ENCODE data around the gene DPYSL4. TPM values are rescaled to one million over a fixed set of nuclear protein-coding genes. Genes with fewer than 3 reads are reported as not detected.

Gene DPYSL4
- total RNA-seq, 2 donors from 2014 or later = 4.1 to 22.6 TPM

GRCh38 chr10:132248455-132249225, 61.9 kb downstream of the DPYSL4 start:
- DNase-seq (ENCODE audit: low spot score) = no peak

GRCh38 chr10:132249226-132249724, 62.5 kb downstream of the DPYSL4 start:
- no peak overlapping the region for H3K4me3 ChIP-seq
- intact Hi-C loops (cut with DNase I) = no loop called here
- 93% methylated on average over 11 of the region's 11 CpGs for WGBS
- H3K4me1 ChIP-seq (replicated peaks) = no peaks in the 10 kb centered on the region
- H3K27me3 ChIP-seq (replicated peaks; ENCODE audit: insufficient read depth) = no peaks in the 10 kb centered on the region
- no peak for TF ChIP-seq POLR2A (IDR thresholded peaks at IDR 0.05)
- TF ChIP-seq, protein P1, sequence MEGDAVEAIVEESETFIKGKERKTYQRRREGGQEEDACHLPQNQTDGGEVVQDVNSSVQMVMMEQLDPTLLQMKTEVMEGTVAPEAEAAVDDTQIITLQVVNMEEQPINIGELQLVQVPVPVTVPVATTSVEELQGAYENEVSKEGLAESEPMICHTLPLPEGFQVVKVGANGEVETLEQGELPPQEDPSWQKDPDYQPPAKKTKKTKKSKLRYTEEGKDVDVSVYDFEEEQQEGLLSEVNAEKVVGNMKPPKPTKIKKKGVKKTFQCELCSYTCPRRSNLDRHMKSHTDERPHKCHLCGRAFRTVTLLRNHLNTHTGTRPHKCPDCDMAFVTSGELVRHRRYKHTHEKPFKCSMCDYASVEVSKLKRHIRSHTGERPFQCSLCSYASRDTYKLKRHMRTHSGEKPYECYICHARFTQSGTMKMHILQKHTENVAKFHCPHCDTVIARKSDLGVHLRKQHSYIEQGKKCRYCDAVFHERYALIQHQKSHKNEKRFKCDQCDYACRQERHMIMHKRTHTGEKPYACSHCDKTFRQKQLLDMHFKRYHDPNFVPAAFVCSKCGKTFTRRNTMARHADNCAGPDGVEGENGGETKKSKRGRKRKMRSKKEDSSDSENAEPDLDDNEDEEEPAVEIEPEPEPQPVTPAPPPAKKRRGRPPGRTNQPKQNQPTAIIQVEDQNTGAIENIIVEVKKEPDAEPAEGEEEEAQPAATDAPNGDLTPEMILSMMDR (IDR thresholded peaks at IDR 0.05) = no peak
- no peak for TF ChIP-seq POLR2AphosphoS5 (IDR thresholded peaks at IDR 0.05)
- H3K36me3 ChIP-seq = no peaks in the 10 kb centered on the region
- no peaks in the 10 kb centered on the region for H3K9me3 ChIP-seq
- no peak overlapping the region for H3K27ac ChIP-seq
- DNase-seq (ENCODE audit: low spot score) = no peak

More at GRCh38 chr10:132248455-132249225, 61.9 kb downstream of the DPYSL4 start:
- Histone ChIP-seq H3K4me3 (no peak overlapping the region), H3K4me1 (replicated peaks) (no peaks in the 10 kb centered on the region), H3K27ac (no peak overlapping the region), H3K36me3 (no peaks in the 10 kb centered on the region), H3K27me3 (replicated peaks; ENCODE audit: insufficient read depth) (no peaks in the 10 kb centered on the region), H3K9me3 (no peaks in the 10 kb centered on the region)
- intact Hi-C loops (cut with DNase I) = no loop called here
- TF ChIP-seq POLR2A (IDR thresholded peaks at IDR 0.05) (no peak), POLR2AphosphoS5 (IDR thresholded peaks at IDR 0.05) (no peak)
- TF ChIP-seq, protein P1 (IDR thresholded peaks at IDR 0.05) = no peak
- 69% methylated on average over 28 of the region's 38 CpGs for WGBS

DNA sequence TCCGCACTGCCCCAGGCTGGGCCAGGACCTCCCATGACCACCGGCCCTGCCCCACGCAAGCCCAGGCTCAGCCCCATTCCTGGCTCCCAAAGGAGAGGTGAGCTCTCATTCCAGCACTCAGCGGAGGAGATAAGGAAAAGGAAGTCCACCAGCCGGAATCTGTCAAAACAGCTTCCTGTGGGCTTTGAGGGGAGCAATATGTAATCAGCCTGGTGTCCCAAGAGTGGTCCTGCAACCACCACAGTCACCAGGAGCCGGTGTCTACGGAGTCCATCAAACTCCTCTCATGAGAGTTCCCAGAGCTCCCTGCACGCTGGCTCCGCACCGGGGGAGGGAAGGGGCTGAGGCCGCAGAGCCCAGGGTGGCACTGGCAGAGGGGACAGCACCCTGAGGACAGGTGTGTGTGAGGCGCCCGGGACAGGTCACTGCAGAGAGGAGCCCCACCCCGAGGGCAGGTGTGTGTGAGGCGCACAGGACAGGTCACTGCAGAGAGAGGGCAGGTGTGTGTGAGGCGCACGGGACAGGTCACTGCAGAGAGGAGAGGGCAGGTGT, 63.2 kb downstream of the DPYSL4 start:
- Histone ChIP-seq H3K9me3 (no peaks in the 10 kb centered on the region), H3K4me3 (no peak overlapping the region), H3K36me3 (no peaks in the 10 kb centered on the region), H3K27ac (no peak overlapping the region), H3K27me3 (replicated peaks; ENCODE audit: insufficient read depth) (no peaks in the 10 kb centered on the region), H3K4me1 (replicated peaks) (no peaks in the 10 kb centered on the region)
- intact Hi-C loops (cut with DNase I) = no loop called here
- DNase-seq (ENCODE audit: low spot score) = no peak
- no peak for TF ChIP-seq POLR2AphosphoS5 (IDR thresholded peaks at IDR 0.05)
- TF ChIP-seq POLR2A (IDR thresholded peaks at IDR 0.05) = no peak
- TF ChIP-seq, protein P1 (IDR thresholded peaks at IDR 0.05) = no peak
- WGBS = 76% methylated on average over 16 of the region's 17 CpGs

DNA sequence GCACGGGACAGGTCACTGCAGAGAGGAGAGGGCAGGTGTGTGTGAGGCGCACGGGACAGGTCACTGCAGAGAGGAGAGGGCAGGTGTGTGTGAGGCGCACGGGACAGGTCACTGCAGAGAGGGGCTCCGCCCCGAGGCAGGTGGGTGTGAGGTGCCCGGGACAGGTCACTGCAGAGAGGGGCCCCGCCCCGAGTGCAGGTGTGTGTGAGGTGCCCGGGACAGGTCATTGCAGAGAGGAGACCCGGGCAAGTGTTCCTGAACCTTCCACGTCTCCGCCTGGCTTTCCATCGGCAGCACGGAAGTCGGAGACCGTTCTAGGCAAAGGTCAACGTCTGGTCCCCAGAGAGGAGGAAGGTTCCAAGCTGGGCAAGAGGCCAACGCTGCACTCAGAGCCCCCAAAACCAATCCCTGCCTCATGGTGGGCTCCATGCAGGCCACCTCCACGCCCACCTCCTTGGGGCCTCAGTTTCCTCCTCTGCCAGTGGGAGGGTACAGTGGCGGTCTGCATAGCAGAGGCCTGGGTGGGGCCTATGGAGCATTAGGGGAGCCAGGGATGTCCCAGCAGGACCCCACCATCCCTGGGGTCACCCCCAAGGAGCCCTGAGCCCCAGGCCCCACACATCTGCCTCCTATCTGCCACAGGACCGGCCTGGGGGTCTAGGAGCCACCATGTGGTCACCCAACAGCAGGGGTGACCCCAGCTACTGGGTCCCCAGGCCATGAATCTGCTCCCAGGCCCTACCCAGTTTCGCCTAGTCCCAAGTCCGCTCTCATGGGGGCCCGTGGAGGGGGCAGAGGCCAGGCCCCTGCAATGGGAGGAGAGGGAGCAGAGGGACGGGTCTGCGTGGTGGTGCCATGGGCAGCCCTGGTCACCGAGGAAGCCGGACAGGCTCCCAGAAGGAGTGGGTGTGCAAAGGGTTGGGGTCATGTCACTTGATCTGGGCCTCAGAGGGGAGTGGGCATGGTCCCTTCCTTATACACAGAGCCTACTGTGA, 64.0 kb downstream of the DPYSL4 start:
- no peaks in the 10 kb centered on the region for H3K4me1 ChIP-seq (replicated peaks)
- no peaks in the 10 kb centered on the region for H3K27me3 ChIP-seq (replicated peaks; ENCODE audit: insufficient read depth)
- 84% methylated on average over 24 of the region's 30 CpGs for WGBS
- intact Hi-C loops (cut with DNase I) = no loop called here
- H3K9me3 ChIP-seq = no peaks in the 10 kb centered on the region
- H3K36me3 ChIP-seq = no peaks in the 10 kb centered on the region
- no peak for DNase-seq (ENCODE audit: low spot score)
- no peak overlapping the region for H3K4me3 ChIP-seq
- no peak overlapping the region for H3K27ac ChIP-seq
- TF ChIP-seq, protein P1 (IDR thresholded peaks at IDR 0.05) = no peak
- TF ChIP-seq POLR2AphosphoS5 (IDR thresholded peaks at IDR 0.05) (no peak), POLR2A (IDR thresholded peaks at IDR 0.05) (no peak)

All from prostate gland (tissue), 2 donors.